Body of pancreas (tissue), 4 donors: ENCODE data around the gene PIGH. TPM values are rescaled to one million over a fixed set of nuclear protein-coding genes. Genes with fewer than 3 reads are reported as not detected.

Experiments
- ATAC-seq: fragments of 150-250 bp; one replicate; pipeline ENCODE4 v1.9.1; 2016
- DNase-seq, 4 donors: peaks; one replicate each; pipeline ENCODE4 v3.0.0-alpha.2; 2019
- H3K27ac ChIP-seq, 4 donors: fragments of 200-600 bp; sonication (generic); 1 replicate in 3 of 4; 2 replicates in 1 of 4; pipeline versions ENCODE4 v1.5.1 to v1.6.1; 2016 to 2019; ENCODE audit warnings: mild to moderate bottlenecking in 1 of 4, mixed read lengths in 1 of 4, moderate library complexity in 1 of 4
- H3K27me3 ChIP-seq, 2 donors: fragments of 200-600 bp; sonication (generic); one replicate each; pipeline ENCODE4 v1.6.0; 2016; ENCODE audit warnings: mild to moderate bottlenecking in 1 of 2
- H3K36me3 ChIP-seq, 2 donors: fragments of 200-600 bp; sonication (generic); replicated peaks in 1 of 2; 2 replicates each; pipeline ENCODE4 v1.5.1; 2016; ENCODE audit warnings: low read depth in 2 of 2; ENCODE audit not compliant: insufficient read depth in 1 of 2
- H3K4me1 ChIP-seq: fragments of 200-600 bp; sonication (generic); one replicate; pipeline ENCODE4 v1.6.0; 2016
- H3K4me3 ChIP-seq, 2 donors: fragments of 200-600 bp; sonication (generic); 1 replicate in 1 of 2; 2 replicates in 1 of 2; pipeline ENCODE4 v1.5.1; 2016 to 2019
- H3K9me3 ChIP-seq, 3 donors: fragments of 200-600 bp; sonication (generic); 1 replicate in 2 of 3; 2 replicates in 1 of 3; pipeline ENCODE4 v1.5.1; 2016
- POLR2A ChIP-seq, 3 donors: fragments of 450-650 bp; IDR thresholded peaks; one replicate each; pipeline ENCODE4 v1.6.1; 2016; ENCODE audit warnings: antibody characterized with exemption in 3 of 3, mild to moderate bottlenecking in 2 of 3
- WGBS, 2 donors: methylation state at CpG; one replicate each; pipeline ENCODE4 v1.1.5; 2017; 5-methylcytosine and 5-hydroxymethylcytosine counted together
- intact Hi-C: fragments of 100-400 bp; cut with DNase I; formaldehyde crosslinking; loops from one replicate; pipeline ENCODE4 v1.15.1; 2023
- total RNA-seq, 2 donors: library from RNA; depleted of rRNA; stranded (reverse); fragments of >200 nt; gene quantifications; one replicate each; pipeline ENCODE4 v1.1.0, GENCODE V29; 2016
- TF ChIP-seq, protein P1 (sequence below), 7 experiments: fragments of 450-650 bp in 4 of 7; fragments of 200-600 bp in 3 of 7; sonication (generic) in 3 of 7; IDR thresholded peaks; one replicate each; pipeline ENCODE4 v1.5.1; 2016 to 2019; ENCODE audit warnings: antibody characterized with exemption in 7 of 7

The PIGH gene, protein sequence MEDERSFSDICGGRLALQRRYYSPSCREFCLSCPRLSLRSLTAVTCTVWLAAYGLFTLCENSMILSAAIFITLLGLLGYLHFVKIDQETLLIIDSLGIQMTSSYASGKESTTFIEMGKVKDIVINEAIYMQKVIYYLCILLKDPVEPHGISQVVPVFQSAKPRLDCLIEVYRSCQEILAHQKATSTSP
- 10 to 100 TPM; 14.2 to 30.1 TPM for total RNA-seq

DNA sequence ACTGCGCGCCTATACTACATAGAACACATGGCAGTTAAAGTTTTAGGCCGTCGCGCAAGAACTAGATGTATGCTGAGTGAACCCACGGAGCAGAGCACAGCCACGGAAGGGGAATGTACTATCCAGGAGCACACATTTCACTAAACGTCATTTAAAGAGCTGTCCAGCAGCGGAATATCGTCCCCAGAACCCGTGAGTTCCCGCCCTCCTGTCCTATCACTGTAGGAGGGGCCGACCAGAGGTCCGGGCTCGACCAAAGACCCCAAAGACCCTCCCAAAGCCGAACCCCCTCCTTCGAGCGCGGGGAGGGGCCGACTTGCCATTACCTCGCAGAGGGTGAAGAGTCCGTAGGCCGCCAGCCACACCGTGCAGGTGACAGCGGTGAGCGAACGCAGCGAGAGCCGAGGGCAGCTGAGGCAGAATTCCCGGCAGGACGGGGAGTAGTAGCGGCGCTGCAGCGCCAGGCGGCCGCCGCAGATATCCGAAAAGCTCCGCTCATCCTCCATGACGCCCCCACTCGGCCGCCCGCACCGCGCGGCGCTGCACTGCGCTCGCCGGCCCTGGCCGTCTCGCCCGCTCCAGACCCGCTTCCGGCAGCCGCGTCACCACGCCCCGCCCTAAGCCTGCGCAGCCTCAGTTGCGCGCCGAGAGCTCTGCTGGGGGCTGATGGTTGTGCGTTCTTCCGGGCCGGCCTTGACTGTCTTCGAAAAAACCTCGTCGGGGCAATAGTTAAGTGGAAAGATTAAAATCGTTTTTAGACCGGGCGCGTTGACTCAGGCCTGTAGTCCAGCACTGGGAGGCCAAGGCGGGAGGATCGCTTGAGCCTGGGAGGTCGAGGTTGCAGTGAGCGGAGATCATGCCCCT is at the start of gene PIGH:
PIGH (minus strand) TSS at position 571 of the 864 bp plus-strand sequence; CDS start at position 506, 65 bp downstream.
- Histone ChIP-seq H3K4me1 (peaks cover 22% of the 10 kb centered on the region), H3K36me3 (no peaks in the 10 kb centered on the region), H3K9me3 (no peaks in the 10 kb centered on the region), H3K27me3 (no peaks in the 10 kb centered on the region), H3K4me3 (peak within 1 kb of the TSS; percentile 55 to 61), H3K27ac (peak within 1 kb of the TSS; percentile 81 to 93 (median 86))
- DNase-seq (peak; percentile 91 to 92 (median 92)), ATAC-seq (peak; percentile 99)
- intact Hi-C loops: no loop called here
- TF ChIP-seq POLR2A (IDR thresholded peaks at IDR 0.05): peak; percentile 83 to 90 (median 88)
- TF ChIP-seq, protein P1, sequence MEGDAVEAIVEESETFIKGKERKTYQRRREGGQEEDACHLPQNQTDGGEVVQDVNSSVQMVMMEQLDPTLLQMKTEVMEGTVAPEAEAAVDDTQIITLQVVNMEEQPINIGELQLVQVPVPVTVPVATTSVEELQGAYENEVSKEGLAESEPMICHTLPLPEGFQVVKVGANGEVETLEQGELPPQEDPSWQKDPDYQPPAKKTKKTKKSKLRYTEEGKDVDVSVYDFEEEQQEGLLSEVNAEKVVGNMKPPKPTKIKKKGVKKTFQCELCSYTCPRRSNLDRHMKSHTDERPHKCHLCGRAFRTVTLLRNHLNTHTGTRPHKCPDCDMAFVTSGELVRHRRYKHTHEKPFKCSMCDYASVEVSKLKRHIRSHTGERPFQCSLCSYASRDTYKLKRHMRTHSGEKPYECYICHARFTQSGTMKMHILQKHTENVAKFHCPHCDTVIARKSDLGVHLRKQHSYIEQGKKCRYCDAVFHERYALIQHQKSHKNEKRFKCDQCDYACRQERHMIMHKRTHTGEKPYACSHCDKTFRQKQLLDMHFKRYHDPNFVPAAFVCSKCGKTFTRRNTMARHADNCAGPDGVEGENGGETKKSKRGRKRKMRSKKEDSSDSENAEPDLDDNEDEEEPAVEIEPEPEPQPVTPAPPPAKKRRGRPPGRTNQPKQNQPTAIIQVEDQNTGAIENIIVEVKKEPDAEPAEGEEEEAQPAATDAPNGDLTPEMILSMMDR (IDR thresholded peaks at IDR 0.05): peak; percentile 37 to 80 (median 77)
- 3 to 7% methylated on average over 32 to 71 of the region's 77 CpGs for WGBS, 2 donors

DNA sequence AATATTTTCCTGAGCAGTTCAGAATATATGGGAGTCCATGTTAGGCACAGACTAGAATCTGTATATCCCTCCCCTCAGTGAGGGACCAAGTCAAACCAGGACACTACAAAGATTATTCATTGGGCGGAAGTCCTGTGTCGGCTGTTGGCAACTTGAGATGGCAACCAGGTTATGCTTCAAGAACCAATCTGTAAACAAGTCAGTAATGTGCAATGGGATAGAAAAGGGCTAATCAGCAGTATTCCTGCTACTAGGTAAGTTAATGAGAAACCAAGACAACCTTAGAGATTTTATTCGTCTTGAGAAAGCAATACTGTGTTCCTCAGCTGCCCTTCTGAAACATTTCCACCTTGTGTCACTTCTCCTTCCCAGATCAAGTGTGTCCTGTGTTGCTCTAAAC is 46.1 kb upstream of the PIGH start:
- Histone ChIP-seq H3K4me3 (no peak overlapping the region), H3K9me3 (no peaks in the 10 kb centered on the region), H3K27me3 (no peaks in the 10 kb centered on the region), H3K36me3 (peaks cover 0 to 10% of the 10 kb centered on the region in 2 donors), H3K27ac (peak overlapping the region in 1 of 4 donors; percentile 27), H3K4me1 (peaks cover 7% of the 10 kb centered on the region)
- intact Hi-C loops: no loop called here
- TF ChIP-seq POLR2A (IDR thresholded peaks at IDR 0.05): no peak
- TF ChIP-seq, protein P1 (IDR thresholded peaks at IDR 0.05): no peak
- ATAC-seq (no peak), DNase-seq (no peak)
- 69 to 70% methylated on average over 3 of the region's 3 CpGs for WGBS, 2 donors

DNA sequence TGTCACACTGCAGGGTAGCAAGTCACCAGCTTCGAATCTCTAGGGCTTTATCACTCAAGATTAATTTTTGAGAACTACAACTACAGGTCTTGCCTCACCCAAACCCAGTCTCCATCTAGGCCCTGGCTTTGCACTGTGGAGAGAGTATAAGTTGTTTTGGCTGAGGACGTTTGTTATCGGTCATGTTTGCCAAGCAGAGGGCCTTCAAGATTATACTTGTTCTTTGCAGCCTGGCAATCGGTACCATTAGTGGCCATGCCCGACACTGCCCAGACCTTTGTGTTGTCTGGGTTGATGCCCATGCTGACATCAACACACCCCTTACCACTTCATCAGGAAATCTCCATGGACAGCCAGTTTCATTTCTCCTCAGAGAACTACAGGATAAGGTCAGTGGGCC is 45.3 kb upstream of the PIGH start:
- peak; percentile 66 for ATAC-seq
- 26 to 48% methylated on average over 5 of the region's 5 CpGs for WGBS, 2 donors

DNA sequence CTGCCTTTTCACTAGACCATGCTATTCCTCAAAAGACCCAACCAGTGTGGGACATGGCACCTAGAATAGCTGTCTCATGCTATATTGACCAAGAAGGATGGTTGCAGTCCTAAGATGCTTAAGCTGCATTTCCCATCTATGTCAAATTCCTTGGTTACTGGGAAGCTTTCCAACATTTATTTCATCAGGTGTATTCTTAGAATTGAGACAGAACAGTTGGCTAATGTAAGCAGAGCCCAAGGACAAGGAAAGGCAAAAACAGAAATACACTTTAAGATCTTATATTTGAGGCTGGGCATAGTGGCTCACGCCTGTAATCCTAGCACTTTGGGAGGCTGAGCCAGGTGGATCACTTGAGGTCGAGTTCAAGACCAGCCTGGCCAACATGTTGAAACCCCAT is 44.4 kb upstream of the PIGH start:
- peaks cover 7% of the 10 kb centered on the region for H3K4me1 ChIP-seq
- no peak overlapping the region for H3K27ac ChIP-seq
- peaks cover 0 to 2% of the 10 kb centered on the region in 2 donors for H3K36me3 ChIP-seq
- no peaks in the 10 kb centered on the region for H3K27me3 ChIP-seq
- no peak for ATAC-seq
- H3K4me3 ChIP-seq: no peak overlapping the region
- 83% methylated on average over 2 of the region's 2 CpGs for WGBS, 2 donors
- intact Hi-C loops: no loop called here
- H3K9me3 ChIP-seq: no peaks in the 10 kb centered on the region
- no peak for DNase-seq
- no peak for TF ChIP-seq POLR2A (IDR thresholded peaks at IDR 0.05)
- TF ChIP-seq, protein P1 (IDR thresholded peaks at IDR 0.05): no peak

More for the DNA sequence above, 45.3 kb upstream of the PIGH start:
- intact Hi-C loops: no loop called here
- Histone ChIP-seq H3K27me3 (no peaks in the 10 kb centered on the region), H3K36me3 (peaks cover 0 to 5% of the 10 kb centered on the region in 2 donors), H3K27ac (peak overlapping the region in 3 of 4 donors; percentile 7 to 30 (median 27)), H3K4me3 (no peak overlapping the region), H3K9me3 (no peaks in the 10 kb centered on the region), H3K4me1 (peaks cover 7% of the 10 kb centered on the region)
- DNase-seq: peak; percentile 18 to 50 (median 42)
- TF ChIP-seq POLR2A (IDR thresholded peaks at IDR 0.05): no peak
- TF ChIP-seq, protein P1 (IDR thresholded peaks at IDR 0.05): no peak
